GM18907 (cell line): ENCODE measurements around the gene ACAT1.
A peak's percentile ranks its signal among the peaks of the same experiment; 100 is the strongest.
"Not testable (repeated sequence)": the region's sequence is repeated elsewhere in the genome, so short reads cannot be mapped to it uniquely, and the experiment has no call there.

Source experiments
- ATAC-seq: cut with Tn5 transposase; IDR thresholded peaks from one replicate; pipeline ENCODE4 v1.9.1; 2021; ENCODE audit warnings: mild to moderate bottlenecking, moderate library complexity; ENCODE audit not compliant: unreplicated experiment

ACAT1 gene

GRCh38 chr11:108121274-108122155 is at the start of gene ACAT1:
ACAT1 (plus strand) TSS chr11:108121567; CDS start chr11:108121607, 40 bp downstream.
- peak; percentile 96 for ATAC-seq

- ATAC-seq = no peak
Measured at GRCh38 chr11:108084811-108085210, 36.6 kb upstream of the ACAT1 start.

- no peak for ATAC-seq
Measured at GRCh38 chr11:108085672-108086071, 35.7 kb upstream of the ACAT1 start.

- no peak for ATAC-seq
Measured at GRCh38 chr11:108092134-108092533, 29.2 kb upstream of the ACAT1 start.

- no peak for ATAC-seq
Measured at GRCh38 chr11:108093128-108093904, 28.1 kb upstream of the ACAT1 start.

- no peak for ATAC-seq
Measured at GRCh38 chr11:108097179-108097578, 24.2 kb upstream of the ACAT1 start.

GRCh38 chr11:108101090-108101775 is 20.1 kb upstream of the ACAT1 start:
- no peak for ATAC-seq

GRCh38 chr11:108111126-108111525 is 10.2 kb upstream of the ACAT1 start:
- no peak for ATAC-seq

- ATAC-seq = no peak
Measured at GRCh38 chr11:108112057-108112456, 9.3 kb upstream of the ACAT1 start.

GRCh38 chr11:108115500-108116140 is 5.7 kb upstream of the ACAT1 start:
- no peak for ATAC-seq

- ATAC-seq = no peak
Measured at GRCh38 chr11:108117746-108118371, 3.5 kb upstream of the ACAT1 start.

- ATAC-seq = not testable (repeated sequence)
Measured at GRCh38 chr11:108120936-108121273, 462 bp upstream of the ACAT1 start.

GRCh38 chr11:108122166-108122628 is 830 bp downstream of the ACAT1 start:
- ATAC-seq = no peak

- ATAC-seq = no peak
Measured at GRCh38 chr11:108125096-108125495, 3.7 kb downstream of the ACAT1 start.

GRCh38 chr11:108128772-108129171 is 7.4 kb downstream of the ACAT1 start:
- no peak for ATAC-seq

GRCh38 chr11:108131993-108132392 is 10.6 kb downstream of the ACAT1 start:
- ATAC-seq = no peak

GRCh38 chr11:108132993-108133538 is 11.7 kb downstream of the ACAT1 start:
- ATAC-seq = not testable (repeated sequence)

GRCh38 chr11:108135845-108136544 is 14.6 kb downstream of the ACAT1 start:
- no peak for ATAC-seq

GRCh38 chr11:108137212-108137611 is 15.8 kb downstream of the ACAT1 start:
- ATAC-seq = no peak
